Measurements from ENCODE around the gene OR10H1.

Gene OR10H1

DNA sequence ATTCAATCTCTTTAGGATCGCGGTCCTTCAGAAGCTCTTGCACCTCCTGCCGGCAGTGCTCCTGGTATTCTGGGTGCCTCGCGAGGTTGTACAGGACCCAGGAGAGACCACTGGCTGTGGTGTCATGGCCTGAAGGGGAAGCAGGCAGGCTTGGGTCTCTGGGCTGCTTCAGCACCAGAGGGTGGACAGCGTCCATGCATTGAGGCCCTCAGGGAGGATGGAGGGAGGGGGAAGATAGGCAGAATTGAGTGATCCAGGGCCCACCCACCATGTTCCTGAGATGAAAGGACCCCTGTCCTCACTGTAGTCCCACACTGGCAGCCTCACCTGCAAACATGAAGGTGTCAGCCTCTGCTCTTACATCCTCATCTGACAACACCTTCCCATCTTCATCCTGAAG lies 45.9 kb downstream of the OR10H1 start:
- no peak for DNase-seq

DNA sequence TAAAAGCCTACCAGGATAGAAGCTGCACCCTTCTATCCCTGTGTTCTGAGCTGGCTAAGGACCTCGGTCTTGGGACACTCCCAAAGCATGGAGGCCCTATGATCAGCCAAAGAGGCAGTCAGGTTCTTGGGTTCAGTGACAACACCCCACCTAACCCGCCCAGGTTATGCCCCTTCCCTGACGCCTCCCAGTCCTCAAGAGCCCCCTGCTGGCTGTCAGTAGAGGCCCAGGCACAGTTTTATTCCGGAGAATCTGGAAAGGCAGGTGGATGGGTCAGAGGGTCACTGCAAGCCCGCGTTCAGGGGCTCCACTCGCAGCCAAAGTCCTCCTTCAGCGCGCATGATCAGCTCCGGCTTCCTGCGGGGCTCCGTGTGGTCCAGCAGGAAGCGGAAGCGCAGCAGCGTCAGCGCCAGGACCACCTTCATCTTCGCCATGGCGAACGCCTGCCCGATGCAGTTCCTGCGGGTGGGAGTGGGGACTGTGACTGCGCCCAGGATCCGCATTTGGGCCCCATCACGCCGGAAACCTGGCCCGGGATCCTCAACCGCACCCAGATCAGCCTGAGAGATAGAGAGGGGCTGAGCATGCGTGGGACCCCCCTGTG lies 55.4 kb downstream of the OR10H1 start:
- no peak for DNase-seq

DNA sequence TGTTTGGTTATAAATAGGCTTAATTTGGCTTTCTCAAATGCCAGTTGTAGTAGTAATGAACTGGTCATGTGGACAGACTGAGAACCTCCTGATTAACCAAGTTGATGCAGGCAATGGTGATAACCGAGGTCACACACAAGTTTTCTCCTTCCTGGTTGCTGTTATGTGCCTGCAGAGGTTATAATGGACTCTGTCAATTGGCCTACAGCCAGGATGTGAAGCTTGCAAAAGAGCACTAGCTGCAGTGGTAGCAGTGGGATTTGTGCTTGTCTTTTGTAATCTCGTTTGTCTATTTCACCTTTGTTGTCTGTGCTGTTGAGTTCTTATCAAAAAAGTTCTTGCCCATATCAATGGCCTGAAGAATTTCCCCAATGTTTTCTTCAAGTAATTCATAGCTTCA lies 57.1 kb downstream of the OR10H1 start:
- DNase-seq, result no peak

Measured in fibroblast of skin of right quadriceps (primary cell).